K562 (cell line): Measurements from ENCODE around the gene TEX54. TPM values are rescaled to one million over a fixed set of nuclear protein-coding genes. Genes with fewer than 3 reads are reported as not detected.

Experiments used
- CBX5 ChIP-seq: IDR thresholded peaks from 2 replicates; pipeline ENCODE4 v1.6.1; 2014; ENCODE audit warnings: low read depth, borderline replicate concordance
- CBX8 ChIP-seq: fragments of 200-600 bp; sonication (generic); IDR thresholded peaks from 2 replicates; pipeline ENCODE4 v1.6.1; 2012; ENCODE audit warnings: borderline replicate concordance, mixed run types, low read depth, mild to moderate bottlenecking, moderate library complexity, mixed read lengths, low read length, control low read depth, inconsistent platforms; ENCODE audit not compliant: poor library complexity, severe bottlenecking; ENCODE audit errors: extremely low read depth
- HDAC8 ChIP-seq: fragments of 450-650 bp; IDR thresholded peaks from 2 replicates; pipeline ENCODE4 v1.6.1; 2016; ENCODE audit warnings: mild to moderate bottlenecking, missing genetic modification characterization, moderate library complexity, missing compliant biosample characterization
- HNRNPK ChIP-seq: fragments of 200-400 bp; formaldehyde crosslinking; IDR thresholded peaks from one replicate; pipeline ENCODE4 v1.6.1; 2018; ENCODE audit warnings: mild to moderate bottlenecking, low read depth, low read length; ENCODE audit not compliant: poor library complexity, severe bottlenecking
- PHF21A ChIP-seq: fragments of 450-650 bp; IDR thresholded peaks from 2 replicates; pipeline ENCODE4 v1.6.1; 2017; ENCODE audit warnings: low read depth, borderline replicate concordance
- YBX1 ChIP-seq: fragments of 450-650 bp; IDR thresholded peaks from 2 replicates; pipeline ENCODE4 v1.7.1; 2016; ENCODE audit warnings: mild to moderate bottlenecking
- ZKSCAN8 ChIP-seq: fragments of 200-800 bp; sonication (Bioruptor generic); IDR thresholded peaks from 2 replicates; pipeline ENCODE4 v1.6.1; 2016; ENCODE audit warnings: missing genetic modification characterization, missing compliant biosample characterization
- ZNF830 ChIP-seq: fragments of 250-450 bp; sonication (Bioruptor Pico); IDR thresholded peaks from 2 replicates; pipeline ENCODE4 v1.5.0; 2021; ENCODE audit warnings: mild to moderate bottlenecking
- polyA plus RNA-seq, 8 experiments: library from polyadenylated mRNA; depleted of rRNA in 4 of 8; stranded (reverse) in 5 of 8; unstranded in 3 of 8; fragments of >200 nt; fragmentation: Nextera tagmentation in 2 of 8; fragmentation: Illumina TruSeq in 1 of 8; extraction: Ambion mirVana in 2 of 8; extraction: Trizol in 1 of 8; gene quantifications; 2 replicates each; pipeline versions ENCODE4 v1.2.1 to v1.2.3, GENCODE V29; 2011 to 2014; ENCODE audit warnings: inconsistent platforms in 1 of 8, missing spikeins in 1 of 8
- total RNA-seq, 7 experiments: library from RNA; depleted of rRNA in 6 of 7; stranded (reverse); fragments of >200 nt in 6 of 7; fragmentation: Illumina TruSeq in 2 of 7; extraction: Trizol in 2 of 7; gene quantifications; 2 replicates each; pipeline versions ENCODE4 v1.2.1 to v1.2.3, GENCODE V29; 2011 to 2021; ENCODE audit warnings: low replicate concordance in 1 of 7
- TF ChIP-seq, protein P1 (sequence below): fragments of 250-450 bp; sonication (Bioruptor Pico); IDR thresholded peaks from 2 replicates; pipeline ENCODE4 v1.5.0; 2020; ENCODE audit warnings: mild to moderate bottlenecking, borderline replicate concordance
- TF ChIP-seq, protein P2 (sequence below): sonication (generic); formaldehyde crosslinking; IDR thresholded peaks from 2 replicates; pipeline ENCODE4 v1.8.0; 2023; ENCODE audit warnings: mild to moderate bottlenecking, missing genetic modification reagents
- TF ChIP-seq, protein P3 (sequence below): fragments of 450-650 bp; IDR thresholded peaks from 2 replicates; pipeline ENCODE4 v1.6.1; 2016; ENCODE audit warnings: borderline replicate concordance
- TF ChIP-seq, protein P4 (sequence below): IDR thresholded peaks from 2 replicates; pipeline ENCODE4 v1.6.1; 2012; ENCODE audit warnings: low read depth, low read length, improper control_type of control experiment, borderline replicate concordance
- TF ChIP-seq, protein P5 (sequence below): fragments of 450-650 bp; conservative IDR thresholded peaks from 2 replicates; pipeline ENCODE4 v1.6.1; 2016; ENCODE audit warnings: missing genetic modification characterization, low read depth, mild to moderate bottlenecking, missing compliant biosample characterization, moderate library complexity

The TEX54 gene
- total and polyA plus RNA-seq, 9 of the 15 experiments (the other 6 are each of a cell fraction or from before 2014, with no cell fraction given), result not detected

DNA sequence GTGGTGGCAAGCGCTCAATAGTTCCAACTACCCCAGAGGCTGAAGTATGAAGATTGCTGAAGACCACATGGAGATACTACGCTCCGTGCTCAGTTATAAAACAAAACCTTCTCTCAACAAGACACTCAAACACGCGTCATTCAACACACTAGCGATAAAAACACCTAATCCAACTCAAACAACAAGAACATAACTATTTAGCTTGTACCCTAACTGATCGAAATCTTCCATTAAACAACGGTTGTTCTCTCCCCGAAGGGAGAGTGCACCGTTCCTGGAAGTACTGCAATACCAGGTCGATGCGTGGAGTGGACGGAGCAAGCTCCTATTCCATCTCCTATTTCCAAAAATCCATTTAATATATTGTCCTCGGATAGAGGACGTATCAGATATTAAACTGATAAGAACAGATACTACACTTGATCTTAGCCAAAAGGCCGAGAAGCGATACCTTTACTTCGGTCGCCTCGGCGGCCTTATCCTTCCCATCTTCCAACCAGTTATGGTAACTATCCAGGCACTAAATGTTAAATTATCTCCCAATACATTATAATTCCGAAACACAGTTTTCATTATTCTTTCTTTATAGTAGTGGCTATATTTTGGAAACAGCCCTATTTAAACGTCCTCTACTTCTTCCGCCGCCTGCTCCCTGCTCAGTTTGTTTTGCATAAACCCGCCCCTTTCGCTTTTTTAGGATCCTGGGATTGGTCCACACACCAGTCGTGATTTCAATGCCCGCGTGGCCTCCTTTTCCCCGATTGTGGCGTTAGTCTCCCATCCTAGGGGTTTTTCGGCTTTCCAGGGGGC lies 8.9 kb upstream of the TEX54 start (continued):
- TF ChIP-seq HDAC8 (tag) (peak; percentile 53; the same call in 1 of the 2 replicates), ZNF830 (peak; percentile 100), CBX8 (no peak), ZKSCAN8 (peak; percentile 77; the same call in 1 of the 2 replicates), HNRNPK (no peak), CBX5 (0 out of 2 replicates have a peak, but pooled peaks have one; percentile 52), PHF21A (peak; percentile 89), YBX1 (no peak)
- TF ChIP-seq, protein P1, sequence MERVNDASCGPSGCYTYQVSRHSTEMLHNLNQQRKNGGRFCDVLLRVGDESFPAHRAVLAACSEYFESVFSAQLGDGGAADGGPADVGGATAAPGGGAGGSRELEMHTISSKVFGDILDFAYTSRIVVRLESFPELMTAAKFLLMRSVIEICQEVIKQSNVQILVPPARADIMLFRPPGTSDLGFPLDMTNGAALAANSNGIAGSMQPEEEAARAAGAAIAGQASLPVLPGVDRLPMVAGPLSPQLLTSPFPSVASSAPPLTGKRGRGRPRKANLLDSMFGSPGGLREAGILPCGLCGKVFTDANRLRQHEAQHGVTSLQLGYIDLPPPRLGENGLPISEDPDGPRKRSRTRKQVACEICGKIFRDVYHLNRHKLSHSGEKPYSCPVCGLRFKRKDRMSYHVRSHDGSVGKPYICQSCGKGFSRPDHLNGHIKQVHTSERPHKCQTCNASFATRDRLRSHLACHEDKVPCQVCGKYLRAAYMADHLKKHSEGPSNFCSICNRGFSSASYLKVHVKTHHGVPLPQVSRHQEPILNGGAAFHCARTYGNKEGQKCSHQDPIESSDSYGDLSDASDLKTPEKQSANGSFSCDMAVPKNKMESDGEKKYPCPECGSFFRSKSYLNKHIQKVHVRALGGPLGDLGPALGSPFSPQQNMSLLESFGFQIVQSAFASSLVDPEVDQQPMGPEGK (CRISPR knock-in tag), result peak; percentile 100
- TF ChIP-seq, protein P2, sequence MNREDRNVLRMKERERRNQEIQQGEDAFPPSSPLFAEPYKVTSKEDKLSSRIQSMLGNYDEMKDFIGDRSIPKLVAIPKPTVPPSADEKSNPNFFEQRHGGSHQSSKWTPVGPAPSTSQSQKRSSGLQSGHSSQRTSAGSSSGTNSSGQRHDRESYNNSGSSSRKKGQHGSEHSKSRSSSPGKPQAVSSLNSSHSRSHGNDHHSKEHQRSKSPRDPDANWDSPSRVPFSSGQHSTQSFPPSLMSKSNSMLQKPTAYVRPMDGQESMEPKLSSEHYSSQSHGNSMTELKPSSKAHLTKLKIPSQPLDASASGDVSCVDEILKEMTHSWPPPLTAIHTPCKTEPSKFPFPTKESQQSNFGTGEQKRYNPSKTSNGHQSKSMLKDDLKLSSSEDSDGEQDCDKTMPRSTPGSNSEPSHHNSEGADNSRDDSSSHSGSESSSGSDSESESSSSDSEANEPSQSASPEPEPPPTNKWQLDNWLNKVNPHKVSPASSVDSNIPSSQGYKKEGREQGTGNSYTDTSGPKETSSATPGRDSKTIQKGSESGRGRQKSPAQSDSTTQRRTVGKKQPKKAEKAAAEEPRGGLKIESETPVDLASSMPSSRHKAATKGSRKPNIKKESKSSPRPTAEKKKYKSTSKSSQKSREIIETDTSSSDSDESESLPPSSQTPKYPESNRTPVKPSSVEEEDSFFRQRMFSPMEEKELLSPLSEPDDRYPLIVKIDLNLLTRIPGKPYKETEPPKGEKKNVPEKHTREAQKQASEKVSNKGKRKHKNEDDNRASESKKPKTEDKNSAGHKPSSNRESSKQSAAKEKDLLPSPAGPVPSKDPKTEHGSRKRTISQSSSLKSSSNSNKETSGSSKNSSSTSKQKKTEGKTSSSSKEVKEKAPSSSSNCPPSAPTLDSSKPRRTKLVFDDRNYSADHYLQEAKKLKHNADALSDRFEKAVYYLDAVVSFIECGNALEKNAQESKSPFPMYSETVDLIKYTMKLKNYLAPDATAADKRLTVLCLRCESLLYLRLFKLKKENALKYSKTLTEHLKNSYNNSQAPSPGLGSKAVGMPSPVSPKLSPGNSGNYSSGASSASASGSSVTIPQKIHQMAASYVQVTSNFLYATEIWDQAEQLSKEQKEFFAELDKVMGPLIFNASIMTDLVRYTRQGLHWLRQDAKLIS (CRISPR knock-in tag), result peak; percentile 100
- TF ChIP-seq, protein P3, sequence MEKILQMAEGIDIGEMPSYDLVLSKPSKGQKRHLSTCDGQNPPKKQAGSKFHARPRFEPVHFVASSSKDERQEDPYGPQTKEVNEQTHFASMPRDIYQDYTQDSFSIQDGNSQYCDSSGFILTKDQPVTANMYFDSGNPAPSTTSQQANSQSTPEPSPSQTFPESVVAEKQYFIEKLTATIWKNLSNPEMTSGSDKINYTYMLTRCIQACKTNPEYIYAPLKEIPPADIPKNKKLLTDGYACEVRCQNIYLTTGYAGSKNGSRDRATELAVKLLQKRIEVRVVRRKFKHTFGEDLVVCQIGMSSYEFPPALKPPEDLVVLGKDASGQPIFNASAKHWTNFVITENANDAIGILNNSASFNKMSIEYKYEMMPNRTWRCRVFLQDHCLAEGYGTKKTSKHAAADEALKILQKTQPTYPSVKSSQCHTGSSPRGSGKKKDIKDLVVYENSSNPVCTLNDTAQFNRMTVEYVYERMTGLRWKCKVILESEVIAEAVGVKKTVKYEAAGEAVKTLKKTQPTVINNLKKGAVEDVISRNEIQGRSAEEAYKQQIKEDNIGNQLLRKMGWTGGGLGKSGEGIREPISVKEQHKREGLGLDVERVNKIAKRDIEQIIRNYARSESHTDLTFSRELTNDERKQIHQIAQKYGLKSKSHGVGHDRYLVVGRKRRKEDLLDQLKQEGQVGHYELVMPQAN, result peak; percentile 87
- TF ChIP-seq, protein P4, sequence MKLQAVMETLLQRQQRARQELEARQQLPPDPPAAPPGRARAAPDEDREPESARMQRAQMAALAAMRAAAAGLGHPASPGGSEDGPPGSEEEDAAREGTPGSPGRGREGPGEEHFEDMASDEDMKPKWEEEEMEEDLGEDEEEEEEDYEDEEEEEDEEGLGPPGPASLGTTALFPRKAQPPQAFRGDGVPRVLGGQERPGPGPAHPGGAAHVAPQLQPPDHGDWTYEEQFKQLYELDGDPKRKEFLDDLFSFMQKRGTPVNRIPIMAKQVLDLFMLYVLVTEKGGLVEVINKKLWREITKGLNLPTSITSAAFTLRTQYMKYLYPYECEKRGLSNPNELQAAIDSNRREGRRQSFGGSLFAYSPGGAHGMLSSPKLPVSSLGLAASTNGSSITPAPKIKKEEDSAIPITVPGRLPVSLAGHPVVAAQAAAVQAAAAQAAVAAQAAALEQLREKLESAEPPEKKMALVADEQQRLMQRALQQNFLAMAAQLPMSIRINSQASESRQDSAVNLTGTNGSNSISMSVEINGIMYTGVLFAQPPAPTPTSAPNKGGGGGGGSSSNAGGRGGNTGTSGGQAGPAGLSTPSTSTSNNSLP, result peak; percentile 83; the same call in 1 of the 2 replicates
- TF ChIP-seq, protein P5, sequence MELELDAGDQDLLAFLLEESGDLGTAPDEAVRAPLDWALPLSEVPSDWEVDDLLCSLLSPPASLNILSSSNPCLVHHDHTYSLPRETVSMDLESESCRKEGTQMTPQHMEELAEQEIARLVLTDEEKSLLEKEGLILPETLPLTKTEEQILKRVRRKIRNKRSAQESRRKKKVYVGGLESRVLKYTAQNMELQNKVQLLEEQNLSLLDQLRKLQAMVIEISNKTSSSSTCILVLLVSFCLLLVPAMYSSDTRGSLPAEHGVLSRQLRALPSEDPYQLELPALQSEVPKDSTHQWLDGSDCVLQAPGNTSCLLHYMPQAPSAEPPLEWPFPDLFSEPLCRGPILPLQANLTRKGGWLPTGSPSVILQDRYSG (tag), result no peak
